Glomerular visceral epithelial cell (primary cell): Measurements from ENCODE around the gene CZIB.
"Not testable (repeated sequence)": the region's sequence is repeated elsewhere in the genome, so short reads cannot be mapped to it uniquely, and the experiment has no call there.

Source experiments
- DNase-seq: peaks from one replicate; pipeline ENCODE4 v3.0.0-alpha.2; 2016; ENCODE audit errors: extremely low spot score

CZIB gene

GRCh38 chr1:53238197-53239155 lies 18.0 kb upstream of the CZIB start, which contains the start of gene MAGOH:
Gene MAGOH (minus strand): TSS chr1:53238518. CDS start chr1:53238448, 70 bp downstream.
- peak; percentile 95 for DNase-seq

GRCh38 chr1:53237638-53238037 lies 17.2 kb upstream of the CZIB start:
- no peak for DNase-seq

- DNase-seq, result no peak
Measured at GRCh38 chr1:53220962-53221286, 490 bp upstream of the CZIB start.

GRCh38 chr1:53219711-53220110 lies 723 bp downstream of the CZIB start:
- DNase-seq, result no peak

GRCh38 chr1:53218201-53218600 lies 2.2 kb downstream of the CZIB start:
- DNase-seq, result no peak

- DNase-seq, result no peak
Measured at GRCh38 chr1:53214376-53214940, 6.0 kb downstream of the CZIB start.

- no peak for DNase-seq
Measured at GRCh38 chr1:53210954-53211353, 9.5 kb downstream of the CZIB start.

GRCh38 chr1:53210352-53210751 lies 10.1 kb downstream of the CZIB start:
- no peak for DNase-seq

- no peak for DNase-seq
Measured at GRCh38 chr1:53207726-53208125, 12.7 kb downstream of the CZIB start.

- DNase-seq, result no peak
Measured at GRCh38 chr1:53206735-53207379, 13.6 kb downstream of the CZIB start.

GRCh38 chr1:53206083-53206685 lies 14.2 kb downstream of the CZIB start:
- not testable (repeated sequence) for DNase-seq

- not testable (repeated sequence) for DNase-seq
Measured at GRCh38 chr1:53205496-53205895, 14.9 kb downstream of the CZIB start.

- DNase-seq, result no peak
Measured at GRCh38 chr1:53203466-53203865, 17.0 kb downstream of the CZIB start.

GRCh38 chr1:53198241-53198651 lies 22.2 kb downstream of the CZIB start:
- no peak for DNase-seq

GRCh38 chr1:53197291-53198200 lies 22.9 kb downstream of the CZIB start:
- DNase-seq, result no peak

GRCh38 chr1:53196485-53197290 lies 23.7 kb downstream of the CZIB start, which contains the start of gene CPT2:
Gene CPT2 (plus strand): TSS chr1:53196824. CDS start chr1:53196944, 120 bp downstream.
- peak; percentile 94 for DNase-seq

- no peak for DNase-seq
Measured at GRCh38 chr1:53196017-53196484, 24.4 kb downstream of the CZIB start.

GRCh38 chr1:53195246-53196016 lies 25.0 kb downstream of the CZIB start:
- no peak for DNase-seq

GRCh38 chr1:53190210-53190611 lies 30.2 kb downstream of the CZIB start:
- no peak for DNase-seq
